Sciatic nerve (tissue), 2 donors: ENCODE data around the gene MRPS22. TPM values are rescaled to one million over a fixed set of nuclear protein-coding genes. Genes with fewer than 3 reads are reported as not detected.

Source experiments
- ATAC-seq: fragments of 200-7000 bp; cut with Tn5 transposase; one replicate; pipeline ENCODE4 v1.9.1; 2020; ENCODE audit warnings: mild to moderate bottlenecking, moderate library complexity
- DNase-seq: peaks from one replicate; pipeline ENCODE4 v3.0.0-alpha.2; 2020; ENCODE audit warnings: low spot score
- intact Hi-C: fragments of 100-400 bp; cut with DNase I; formaldehyde crosslinking; loops from one replicate; pipeline ENCODE4 v1.14.2; 2022
- total RNA-seq: library from RNA; stranded (reverse); fragmentation: NEBNext Ultra II Directional; extraction: Animal tissue kit (Norgen Biotek cat#: 25700); gene quantifications from one replicate; pipeline ENCODE4 v1.2.1, GENCODE V29; 2021
- donor health status: DM: no; HTN: no; CAD: no.
- donor health status: DM: no; HTN: no; CAD: no.

Gene MRPS22
- total RNA-seq, 1 donor from 2014 or later = 27.6 TPM

DNA sequence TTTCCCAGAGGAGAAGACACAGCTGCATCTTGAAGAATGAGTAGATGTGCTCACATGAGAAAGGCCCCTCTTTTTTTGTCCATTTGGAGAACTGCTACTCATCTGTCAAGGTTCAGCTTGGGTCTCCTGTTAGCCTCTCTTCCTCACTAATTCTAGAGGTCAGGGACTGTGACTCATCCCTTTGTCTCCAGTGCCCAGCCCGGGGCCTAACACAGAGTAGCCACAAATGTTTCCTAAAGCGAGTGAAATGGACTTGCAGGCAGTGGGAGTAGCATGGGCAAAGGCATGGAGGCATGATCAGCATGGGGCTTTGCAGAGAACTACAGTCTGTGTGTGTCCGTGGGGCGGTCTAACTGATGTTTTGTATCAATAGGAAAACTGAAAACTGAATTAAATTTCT is 33.9 kb upstream of the MRPS22 start:
- ATAC-seq = no peak

DNA sequence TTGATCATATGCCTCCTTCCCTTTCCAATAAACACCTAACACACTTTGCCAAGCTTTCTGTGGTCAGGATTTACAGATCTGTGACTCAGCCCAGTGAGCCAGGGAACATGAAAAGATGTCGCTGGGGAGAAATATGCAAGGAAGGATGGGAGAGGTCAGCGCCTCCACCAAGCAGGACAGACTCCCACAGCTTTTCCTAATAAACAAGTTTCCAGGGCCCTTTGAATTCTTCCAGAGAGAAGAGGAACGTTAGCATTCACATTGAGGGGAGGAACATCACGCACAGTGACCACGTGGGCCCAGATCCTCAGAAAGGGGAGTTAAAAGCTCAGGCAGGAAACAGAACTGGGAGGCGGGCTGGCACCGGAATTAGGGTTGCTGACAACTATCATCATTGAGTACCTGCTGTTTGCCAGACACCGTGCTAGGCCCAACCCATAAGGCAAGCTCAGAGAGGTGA is 33.3 kb upstream of the MRPS22 start:
- no peak for DNase-seq
- intact Hi-C loops = no loop called here
- no peak for ATAC-seq

More for the DNA sequence above, 33.9 kb upstream of the MRPS22 start:
- DNase-seq = no peak
- intact Hi-C loops = no loop called here

DNA sequence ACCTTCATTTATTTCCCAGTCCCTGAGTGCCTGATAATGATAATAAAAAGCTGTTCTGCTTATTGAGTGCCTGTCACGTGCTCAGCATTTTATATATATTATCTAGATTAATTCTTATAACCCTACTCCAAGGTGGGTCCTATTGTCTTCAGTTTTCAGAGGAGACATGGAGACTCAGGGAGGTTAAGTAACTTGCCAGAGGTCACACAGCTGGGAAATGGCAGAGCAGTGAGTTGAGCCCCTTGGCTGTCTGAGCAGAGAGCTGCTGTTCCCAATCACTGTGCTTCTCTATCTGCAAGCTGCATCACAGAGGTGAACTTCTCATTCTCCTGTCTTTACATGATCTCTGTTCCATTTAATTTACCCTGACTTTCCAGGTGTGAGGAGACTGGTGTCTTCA is 32.3 kb upstream of the MRPS22 start:
- DNase-seq = no peak
- intact Hi-C loops = no loop called here
- ATAC-seq = no peak

DNA sequence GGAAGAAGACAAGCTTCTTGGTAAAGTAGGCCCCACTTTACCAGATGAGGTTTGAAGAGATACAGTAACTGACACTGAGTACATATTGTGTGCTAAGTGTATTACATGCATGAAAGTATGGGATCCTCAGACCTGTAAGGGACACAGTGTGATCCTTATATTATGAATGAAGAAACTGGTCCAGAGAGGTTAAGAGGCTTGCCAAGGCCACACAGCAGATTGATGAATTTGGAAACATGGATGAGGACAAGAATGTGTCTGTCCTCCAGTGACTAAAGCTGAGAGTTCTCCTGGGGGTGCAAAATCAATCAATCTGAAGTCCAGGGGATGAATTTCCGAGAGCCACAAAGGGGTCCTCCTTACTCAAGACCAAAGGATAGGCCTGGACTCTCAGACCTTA is 31.4 kb upstream of the MRPS22 start:
- intact Hi-C loops = no loop called here
- ATAC-seq (no peak), DNase-seq (no peak)

DNA sequence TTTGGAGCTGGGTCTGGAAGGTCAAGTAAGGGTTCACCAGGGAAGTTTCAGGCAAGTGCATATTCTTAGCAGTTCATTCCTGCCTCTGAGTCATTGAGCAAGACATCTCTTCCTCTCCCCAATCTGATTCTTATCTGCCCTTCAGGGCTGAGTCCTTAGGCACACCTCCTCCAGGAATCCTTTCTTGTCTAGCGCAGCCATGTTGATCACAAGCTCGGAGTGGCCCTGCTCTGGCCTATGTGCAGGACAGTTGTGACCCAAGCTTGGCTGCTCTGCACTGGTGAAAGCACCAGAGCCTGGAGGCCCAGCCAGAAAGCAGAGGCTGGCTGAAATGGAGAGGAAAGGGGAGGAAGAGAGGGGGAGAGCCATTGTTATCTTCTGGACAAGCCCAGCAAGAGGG is 30.9 kb upstream of the MRPS22 start:
- intact Hi-C loops = no loop called here
- DNase-seq = no peak
- no peak for ATAC-seq

DNA sequence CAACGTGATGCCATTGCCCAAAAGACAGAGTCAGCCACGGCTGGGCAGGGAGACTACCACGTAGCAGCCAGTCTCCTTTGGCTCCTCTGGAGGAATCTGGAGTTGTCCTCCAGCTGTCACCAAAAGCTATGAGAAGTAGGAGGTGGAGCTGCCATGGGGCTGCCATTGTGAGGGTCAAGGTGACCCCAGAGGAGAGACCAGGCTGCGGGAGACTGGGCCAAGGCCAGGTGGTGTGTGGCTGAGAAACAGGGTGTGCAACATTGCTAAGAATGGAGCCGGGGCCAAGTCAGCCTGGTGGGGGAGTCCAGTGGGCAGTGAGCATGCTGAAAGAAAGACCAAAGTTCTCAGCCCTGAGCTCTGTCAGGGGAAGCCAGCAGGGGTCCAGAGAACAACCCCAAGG is 29.9 kb upstream of the MRPS22 start:
- intact Hi-C loops = no loop called here
- DNase-seq = no peak
- ATAC-seq = no peak

DNA sequence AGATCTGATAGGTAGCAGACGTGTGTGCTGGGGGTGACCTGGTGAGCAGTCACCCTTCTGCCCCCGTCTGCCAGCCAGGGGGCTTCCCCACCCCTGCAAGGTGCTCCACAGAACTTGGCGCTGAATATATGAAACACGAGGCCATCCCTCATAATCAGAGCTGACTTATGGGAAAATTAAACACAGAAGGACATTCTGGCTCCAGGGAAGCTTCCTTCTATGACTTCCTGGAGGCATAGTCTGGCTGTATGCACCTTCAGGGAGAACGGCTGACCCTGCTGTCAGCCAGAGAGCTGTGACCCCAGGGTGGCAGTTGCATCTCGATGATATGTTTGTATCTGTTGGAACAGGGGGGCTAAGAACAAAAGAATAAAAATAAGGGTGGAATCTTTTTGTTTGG is 26.6 kb upstream of the MRPS22 start:
- intact Hi-C loops = no loop called here
- ATAC-seq = no peak
- no peak for DNase-seq

DNA sequence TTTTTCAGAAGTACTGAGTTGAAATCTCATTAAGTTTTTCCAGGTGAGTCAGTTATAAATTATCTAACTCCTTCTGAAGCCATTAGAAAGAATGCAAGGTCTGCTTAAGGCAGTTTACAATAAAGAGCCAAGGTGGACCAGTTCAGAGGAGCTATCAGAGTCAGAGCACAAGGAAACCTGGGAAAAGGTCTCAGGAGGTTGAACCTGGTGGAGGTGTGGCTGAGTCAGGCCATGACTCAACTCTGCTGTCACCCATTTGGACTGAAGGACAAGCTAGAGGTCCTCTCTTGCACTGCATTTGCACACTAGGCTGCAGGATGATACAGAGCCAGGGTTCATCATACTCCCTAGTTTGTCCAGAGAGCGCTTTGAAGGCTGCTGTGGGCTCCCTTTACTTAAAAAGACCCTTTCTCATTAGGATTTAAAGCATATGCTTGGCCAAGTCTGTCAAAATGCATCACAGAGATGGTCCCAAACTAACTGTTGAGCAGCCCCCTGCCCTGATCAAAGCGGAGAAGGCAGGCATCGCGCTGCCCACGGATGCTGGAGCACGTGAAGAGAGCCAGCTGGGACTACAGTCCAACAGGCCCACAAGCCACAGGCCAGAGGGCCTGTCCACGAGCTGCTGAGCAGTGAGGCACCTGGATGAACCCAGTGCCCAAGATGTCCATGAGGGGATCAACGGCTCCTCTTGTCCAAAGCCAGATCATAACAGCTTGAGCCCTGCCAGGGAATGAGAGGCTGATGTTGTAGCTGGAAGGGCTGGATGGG is 26.0 kb upstream of the MRPS22 start:
- no peak for DNase-seq
- intact Hi-C loops = no loop called here
- no peak for ATAC-seq

DNA sequence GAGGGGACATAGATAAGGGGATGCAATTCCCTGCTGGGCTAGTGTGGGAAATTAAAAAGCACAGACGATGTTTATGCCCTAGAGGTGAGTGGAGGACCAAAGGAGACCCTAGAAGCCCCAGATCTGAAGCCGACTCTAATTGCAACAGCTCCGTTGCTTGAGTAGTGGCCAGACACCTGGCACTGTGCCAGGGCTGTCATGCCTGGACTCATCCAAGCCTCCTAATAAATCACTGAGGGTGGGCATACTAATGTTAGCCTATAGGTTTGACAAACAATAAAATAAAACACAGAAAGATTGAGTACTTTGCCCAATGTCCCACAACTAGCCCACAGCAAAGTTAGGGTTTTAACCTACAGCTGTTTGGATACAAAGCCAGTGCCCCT is 25.4 kb upstream of the MRPS22 start:
- intact Hi-C loops = no loop called here

DNA sequence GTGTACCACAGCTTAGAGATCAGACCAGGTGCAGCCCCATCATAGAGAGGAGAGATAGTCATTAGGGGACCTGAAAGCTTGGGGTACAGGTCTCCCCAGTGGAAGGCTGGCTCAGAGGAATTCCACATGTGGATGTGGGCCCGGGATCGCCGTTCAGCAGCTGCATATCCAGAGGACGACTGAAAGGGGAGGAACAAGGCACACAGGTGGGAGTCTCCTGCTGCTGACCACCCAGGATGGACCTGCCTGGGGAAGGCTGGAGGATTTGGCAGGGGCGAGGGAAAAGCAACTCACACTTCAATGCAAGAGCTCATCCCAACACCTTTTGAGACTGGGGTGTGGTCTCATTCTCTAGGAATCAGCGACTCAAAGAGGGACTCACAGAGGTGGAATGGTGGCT is 25.0 kb upstream of the MRPS22 start:
- ATAC-seq = no peak
- no peak for DNase-seq
- intact Hi-C loops = no loop called here

More for the DNA sequence above, 25.4 kb upstream of the MRPS22 start:
- ATAC-seq (no peak), DNase-seq (no peak)

DNA sequence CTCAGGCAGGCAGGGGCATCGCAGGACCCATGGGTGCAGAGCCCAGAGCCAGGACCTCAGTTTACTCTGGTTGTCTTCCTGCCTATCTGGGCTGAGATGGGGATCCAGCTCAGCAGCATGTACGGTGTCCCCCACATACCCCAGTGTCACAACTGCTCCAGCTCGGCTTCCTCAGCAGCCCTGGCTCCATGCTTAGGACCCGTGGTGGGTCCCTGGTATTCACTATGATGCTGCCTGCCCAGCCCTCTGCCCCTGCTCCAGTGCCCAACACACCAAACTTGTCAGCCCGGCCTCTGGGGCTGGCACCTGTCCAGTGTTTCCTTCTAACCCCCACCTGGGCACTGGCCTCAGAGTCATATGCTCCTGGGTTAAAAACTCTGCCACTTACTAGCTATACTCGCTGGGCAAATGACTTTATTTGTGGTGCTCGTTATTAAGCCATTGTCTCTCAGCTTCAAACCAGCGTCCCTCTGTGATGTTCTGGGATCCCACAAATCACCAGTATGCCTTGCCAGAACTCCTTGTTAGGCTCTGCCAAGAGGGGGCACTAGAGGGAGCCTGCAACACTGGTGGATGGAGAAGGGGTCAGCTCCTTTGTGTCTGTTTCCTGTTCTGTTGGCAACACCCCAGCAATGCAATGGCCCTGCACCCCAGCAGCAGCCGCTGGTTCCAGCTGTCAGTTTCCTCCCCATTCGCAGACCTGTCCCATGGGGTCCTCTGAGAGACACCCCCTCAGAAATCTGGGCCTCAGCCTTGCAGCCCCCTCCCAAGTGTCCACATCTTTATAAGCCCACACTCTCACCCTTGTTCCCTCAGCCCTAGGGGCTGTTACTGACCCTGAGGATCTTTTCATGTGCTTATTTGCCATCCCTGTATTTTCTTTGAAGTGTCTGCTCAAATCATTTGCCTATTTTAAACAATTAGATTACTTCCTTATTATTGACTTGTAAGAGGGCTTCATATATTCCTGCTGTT is 24.1 kb upstream of the MRPS22 start:
- intact Hi-C loops = no loop called here
- ATAC-seq (no peak), DNase-seq (no peak)

DNA sequence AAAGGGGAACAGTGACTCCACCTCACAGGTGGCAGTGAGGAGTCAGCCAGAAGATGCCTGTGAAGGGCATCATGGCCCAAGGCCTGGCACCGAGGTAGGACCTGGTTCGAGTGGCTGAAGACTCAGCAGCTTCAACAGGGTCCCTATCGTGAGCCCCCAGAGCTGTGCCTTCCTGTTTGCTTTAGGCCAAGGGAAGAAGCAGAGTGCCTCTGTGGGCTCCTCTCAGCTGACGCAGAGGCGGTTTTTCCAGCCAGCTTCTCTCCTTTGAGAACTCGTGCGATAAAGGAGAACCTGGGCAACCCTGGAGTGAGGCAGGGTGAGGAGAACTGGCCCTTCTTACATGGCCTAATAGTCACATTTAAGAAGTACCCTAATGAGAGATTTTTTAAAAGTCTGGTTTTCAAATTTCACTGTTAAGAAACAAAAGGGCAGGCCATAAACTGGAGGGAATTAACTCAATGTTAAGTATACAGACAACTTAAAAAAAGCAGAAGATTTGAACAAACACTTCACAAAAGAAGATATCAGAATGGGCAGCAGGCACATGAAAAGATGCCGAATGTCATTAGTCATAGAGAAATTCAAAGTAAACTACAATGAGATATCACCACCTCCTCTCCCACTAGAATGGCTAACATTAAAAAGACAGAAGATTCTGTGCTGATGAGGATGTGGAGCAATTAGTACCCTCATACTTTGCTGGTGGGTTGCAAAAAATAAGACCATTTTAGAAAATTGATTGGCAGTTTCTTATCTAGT is 23.1 kb upstream of the MRPS22 start:
- no peak for DNase-seq
- ATAC-seq = no peak
- intact Hi-C loops = no loop called here

DNA sequence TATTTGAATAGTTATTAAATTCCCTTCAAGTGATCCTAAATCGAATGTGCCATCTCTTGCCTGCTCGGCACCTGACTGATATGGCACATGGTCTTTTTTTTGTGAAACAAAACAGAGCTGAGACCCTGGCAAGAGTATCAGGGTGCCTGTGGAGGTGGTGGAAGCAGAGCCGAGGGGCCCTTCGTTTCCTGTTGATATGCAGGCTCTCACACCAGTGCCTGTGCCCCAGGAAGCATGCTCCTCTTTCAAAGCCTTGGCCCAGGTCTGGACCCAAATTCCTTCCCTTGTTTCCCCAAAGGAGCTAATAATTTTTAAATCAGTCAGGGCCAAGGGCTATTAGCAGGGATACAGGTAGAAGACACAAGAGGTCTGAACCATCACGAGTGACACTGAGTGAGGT is 21.5 kb upstream of the MRPS22 start:
- no peak for ATAC-seq
- intact Hi-C loops = no loop called here
- DNase-seq = no peak

DNA sequence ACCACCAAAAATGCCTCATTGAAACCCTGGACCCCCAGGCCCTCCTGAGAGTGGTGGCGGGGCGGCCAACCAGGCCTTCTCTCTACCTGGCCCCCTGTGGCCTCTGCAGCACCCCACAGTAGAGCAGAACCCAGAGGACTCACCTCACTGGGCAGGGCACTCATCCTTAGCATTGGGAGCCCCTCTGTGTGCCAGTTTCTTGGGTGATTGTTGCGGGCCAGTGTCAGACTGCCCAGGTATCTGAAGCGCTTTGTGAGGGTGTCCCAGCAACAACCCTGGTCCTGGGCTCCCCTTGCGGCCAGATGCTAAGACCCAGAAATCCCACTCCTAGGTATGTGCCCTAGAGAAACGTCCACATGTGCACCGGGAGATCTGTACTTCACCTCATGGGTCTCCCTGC is 20.7 kb upstream of the MRPS22 start:
- intact Hi-C loops = no loop called here
- ATAC-seq = no peak
- no peak for DNase-seq

DNA sequence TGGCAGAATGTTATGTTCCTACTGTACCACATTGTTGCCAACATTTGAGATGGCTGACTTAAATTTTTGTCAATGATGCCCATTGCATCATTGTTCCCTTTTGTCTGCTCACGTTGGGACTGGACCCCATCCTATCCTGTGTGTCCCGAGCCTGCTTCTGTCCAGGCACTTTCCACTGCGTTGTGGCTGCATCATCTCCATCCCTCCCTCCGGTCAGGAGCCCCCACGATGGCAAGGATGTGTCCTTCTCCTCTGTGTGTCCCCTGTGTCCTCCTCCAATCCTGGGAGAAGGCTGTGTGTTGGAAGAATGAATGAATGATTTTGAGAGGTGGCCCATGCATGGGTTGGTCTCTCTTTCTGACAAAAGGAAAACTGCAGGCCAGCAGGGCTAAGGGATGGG is 19.4 kb upstream of the MRPS22 start:
- ATAC-seq (no peak), DNase-seq (no peak)
- intact Hi-C loops = no loop called here

DNA sequence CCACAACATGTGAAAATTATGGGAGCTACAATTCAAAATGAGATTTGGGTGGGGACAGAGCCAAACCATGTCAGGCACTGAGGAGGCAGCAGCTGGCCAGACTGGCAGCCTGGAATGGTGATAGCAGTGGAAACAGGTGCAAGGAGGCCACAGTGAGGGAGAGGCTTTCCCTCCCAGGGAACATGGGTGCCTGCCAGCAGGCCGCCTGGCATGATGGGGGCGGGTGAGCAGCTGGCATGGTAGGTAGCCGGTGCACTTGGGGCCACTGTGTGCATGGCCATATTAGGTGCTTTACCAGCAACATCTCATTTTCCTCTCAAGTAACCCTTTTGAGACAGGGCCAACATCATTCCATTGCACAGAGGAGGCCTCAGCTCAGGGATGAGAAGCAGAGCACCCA is 18.3 kb upstream of the MRPS22 start:
- intact Hi-C loops = loop anchor here (5.0 kb wide), 1 partner anchor 218 kb away; no protein-coding TSS in a partner anchor
- ATAC-seq = no peak
- no peak for DNase-seq

DNA sequence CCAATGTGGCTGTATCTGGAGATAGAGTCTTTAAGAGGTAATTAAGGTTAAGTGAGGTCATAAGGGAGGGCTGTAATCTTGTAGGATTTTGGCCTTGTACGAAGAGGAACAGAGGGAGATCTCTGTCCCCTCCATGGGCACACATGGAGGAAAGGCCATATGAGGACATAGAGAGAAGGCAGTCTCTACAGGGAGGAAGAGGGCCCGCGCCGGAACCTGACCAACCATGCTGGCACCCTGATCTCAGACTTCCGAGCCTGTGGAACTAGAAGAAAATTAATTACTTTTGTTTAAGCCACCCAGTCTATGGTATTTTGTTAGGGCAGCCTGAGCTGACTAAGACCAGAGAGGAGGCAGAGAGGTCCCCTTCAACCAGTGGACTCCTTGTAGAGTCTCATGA is 17.7 kb upstream of the MRPS22 start:
- DNase-seq = no peak
- intact Hi-C loops = loop anchor here (5.0 kb wide), 1 partner anchor 219 kb away; no protein-coding TSS in a partner anchor
- ATAC-seq = no peak

DNA sequence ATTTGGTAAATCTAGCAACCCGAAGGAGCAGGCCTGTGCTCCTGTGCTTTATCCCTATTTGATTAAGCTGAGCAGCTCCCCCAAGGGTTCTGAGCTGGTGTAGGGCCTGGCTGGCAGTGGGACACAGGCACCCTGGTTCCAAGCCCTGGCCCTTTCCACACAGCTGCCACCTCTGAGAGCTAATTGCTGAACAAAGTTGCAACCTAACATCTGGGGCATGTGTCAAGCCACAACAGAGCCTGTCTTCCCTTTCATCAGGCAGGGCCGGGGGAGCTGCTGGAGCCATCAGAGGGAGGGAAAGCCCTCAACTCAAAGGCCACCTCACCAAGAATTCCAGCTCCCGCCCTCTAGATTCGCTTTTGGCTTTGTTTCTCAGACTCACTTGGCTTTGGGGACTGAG is 17.1 kb upstream of the MRPS22 start:
- DNase-seq = no peak
- intact Hi-C loops = loop anchor here (5.0 kb wide), 1 partner anchor 219 kb away; no protein-coding TSS in a partner anchor
- no peak for ATAC-seq

DNA sequence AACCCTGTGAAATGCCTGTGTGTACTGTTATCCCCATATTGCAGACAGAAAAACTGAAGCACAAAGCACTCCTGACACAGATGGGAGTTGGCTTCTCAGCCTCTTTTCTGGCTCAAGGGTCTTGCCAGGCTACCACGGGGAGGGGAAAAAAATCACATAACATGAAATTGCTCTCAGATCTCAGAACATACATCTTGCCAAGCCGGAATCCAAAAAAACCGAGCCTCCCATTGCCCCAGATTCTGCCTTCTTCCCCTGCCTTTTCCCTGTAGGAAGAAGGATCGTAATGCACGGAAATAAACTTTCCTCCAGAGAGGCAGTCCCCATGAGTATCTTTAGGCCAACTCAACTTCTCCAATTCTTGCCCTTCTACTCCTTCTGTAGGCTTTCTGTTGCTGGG is 16.6 kb upstream of the MRPS22 start:
- intact Hi-C loops = loop anchor here (5.0 kb wide), 1 partner anchor 220 kb away; no protein-coding TSS in a partner anchor
- no peak for ATAC-seq
- DNase-seq = no peak
